HG02610 (cell line): ENCODE data around the gene SULF2.

Experiments used
- ATAC-seq: cut with Tn5 transposase; IDR thresholded peaks from one replicate; pipeline ENCODE4 v1.9.1; 2021; ENCODE audit warnings: mild to moderate bottlenecking, moderate library complexity; ENCODE audit not compliant: unreplicated experiment

The SULF2 gene

GRCh38 chr20:47688385-47689381 is 96.6 kb downstream of the SULF2 start:
- ATAC-seq: no peak

- no peak for ATAC-seq
These were observed 97.9 kb downstream of the SULF2 start for GRCh38 chr20:47687095-47687987.

GRCh38 chr20:47686545-47686944 is 98.7 kb downstream of the SULF2 start:
- ATAC-seq: no peak

- ATAC-seq: no peak
These were observed 100.8 kb downstream of the SULF2 start for GRCh38 chr20:47684306-47685080.

- ATAC-seq: no peak
These were observed 102.4 kb downstream of the SULF2 start for GRCh38 chr20:47682916-47683315.

GRCh38 chr20:47682028-47682783 is 103.1 kb downstream of the SULF2 start:
- ATAC-seq: no peak

GRCh38 chr20:47680804-47681529 is 104.3 kb downstream of the SULF2 start:
- no peak for ATAC-seq

GRCh38 chr20:47679462-47679861 is 105.8 kb downstream of the SULF2 start:
- ATAC-seq: no peak

GRCh38 chr20:47678536-47678935 is 106.7 kb downstream of the SULF2 start:
- ATAC-seq: no peak

- no peak for ATAC-seq
These were observed 107.4 kb downstream of the SULF2 start for GRCh38 chr20:47677635-47678453.

GRCh38 chr20:47676912-47677634 is 108.2 kb downstream of the SULF2 start:
- ATAC-seq: no peak

- no peak for ATAC-seq
These were observed 109.0 kb downstream of the SULF2 start for GRCh38 chr20:47676219-47676721.

- no peak for ATAC-seq
These were observed 109.8 kb downstream of the SULF2 start for GRCh38 chr20:47675190-47676142.

- ATAC-seq: no peak
These were observed 110.6 kb downstream of the SULF2 start for GRCh38 chr20:47674686-47675085.

- no peak for ATAC-seq
These were observed 111.1 kb downstream of the SULF2 start for GRCh38 chr20:47674145-47674544.

- ATAC-seq: no peak
These were observed 111.7 kb downstream of the SULF2 start for GRCh38 chr20:47673671-47673955.
